HG03025 (cell line): ENCODE results near the gene KCND2.

ENCODE experiments used
- ATAC-seq: cut with Tn5 transposase; IDR thresholded peaks from one replicate; pipeline ENCODE4 v1.9.1; 2021; ENCODE audit warnings: mild to moderate bottlenecking, moderate library complexity; ENCODE audit not compliant: unreplicated experiment, low FRiP score

The KCND2 gene

DNA sequence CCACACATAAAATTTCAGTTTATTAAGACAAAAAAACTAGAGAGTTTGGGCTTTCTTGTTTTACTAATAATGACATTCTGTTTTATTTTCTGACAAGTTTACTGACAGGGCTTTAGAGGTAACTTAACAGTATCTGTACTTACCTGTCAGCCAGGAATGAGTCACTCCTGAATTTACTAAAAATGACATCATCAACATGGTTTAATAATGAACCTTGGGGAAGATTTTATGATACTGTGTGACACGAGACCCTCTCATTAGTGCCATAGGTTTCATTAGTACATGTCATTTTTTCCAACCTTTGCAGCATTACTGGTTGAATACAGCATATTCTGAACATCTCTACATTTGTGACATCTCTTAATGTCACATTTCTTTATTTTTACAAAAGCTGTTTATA lies 131.1 kb downstream of the KCND2 start:
- no peak for ATAC-seq

DNA sequence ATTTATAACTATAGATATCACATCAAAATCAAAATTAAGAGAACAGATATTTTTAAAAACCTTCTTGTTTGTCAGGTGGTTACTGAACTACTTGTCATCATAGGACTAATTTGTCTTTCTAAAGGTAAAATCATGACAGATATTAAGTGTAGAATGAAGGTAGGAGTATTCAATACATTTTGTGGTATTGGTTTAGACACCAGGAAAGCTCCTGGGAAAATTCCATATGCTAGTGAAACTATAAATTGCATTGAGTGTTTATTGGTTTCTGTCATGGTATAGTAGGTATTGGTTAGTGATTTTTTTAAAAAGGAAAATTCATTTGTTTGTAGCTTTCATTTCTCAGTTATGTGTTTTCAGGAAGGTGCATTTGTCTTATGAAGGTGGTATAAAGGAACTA lies 132.7 kb downstream of the KCND2 start:
- no peak for ATAC-seq

DNA sequence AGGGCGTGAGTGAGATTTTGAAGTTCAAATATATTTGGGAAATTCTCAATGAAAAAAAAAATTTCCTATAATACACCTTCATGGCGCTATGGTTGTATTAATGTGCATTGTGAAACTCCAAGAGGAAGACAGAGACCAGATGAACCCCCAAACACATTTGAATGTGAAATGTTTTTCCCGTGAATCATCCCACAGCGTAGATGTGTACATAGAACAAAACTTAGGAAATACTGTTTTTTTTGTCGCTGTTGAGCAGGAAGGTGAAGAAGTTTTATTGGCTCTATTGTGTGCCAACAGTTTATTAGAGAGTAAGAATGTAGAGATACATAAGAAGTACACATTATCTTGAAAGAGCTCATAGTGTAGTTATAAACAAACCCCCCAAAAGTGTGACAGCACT lies 134.0 kb downstream of the KCND2 start:
- ATAC-seq, result no peak

DNA sequence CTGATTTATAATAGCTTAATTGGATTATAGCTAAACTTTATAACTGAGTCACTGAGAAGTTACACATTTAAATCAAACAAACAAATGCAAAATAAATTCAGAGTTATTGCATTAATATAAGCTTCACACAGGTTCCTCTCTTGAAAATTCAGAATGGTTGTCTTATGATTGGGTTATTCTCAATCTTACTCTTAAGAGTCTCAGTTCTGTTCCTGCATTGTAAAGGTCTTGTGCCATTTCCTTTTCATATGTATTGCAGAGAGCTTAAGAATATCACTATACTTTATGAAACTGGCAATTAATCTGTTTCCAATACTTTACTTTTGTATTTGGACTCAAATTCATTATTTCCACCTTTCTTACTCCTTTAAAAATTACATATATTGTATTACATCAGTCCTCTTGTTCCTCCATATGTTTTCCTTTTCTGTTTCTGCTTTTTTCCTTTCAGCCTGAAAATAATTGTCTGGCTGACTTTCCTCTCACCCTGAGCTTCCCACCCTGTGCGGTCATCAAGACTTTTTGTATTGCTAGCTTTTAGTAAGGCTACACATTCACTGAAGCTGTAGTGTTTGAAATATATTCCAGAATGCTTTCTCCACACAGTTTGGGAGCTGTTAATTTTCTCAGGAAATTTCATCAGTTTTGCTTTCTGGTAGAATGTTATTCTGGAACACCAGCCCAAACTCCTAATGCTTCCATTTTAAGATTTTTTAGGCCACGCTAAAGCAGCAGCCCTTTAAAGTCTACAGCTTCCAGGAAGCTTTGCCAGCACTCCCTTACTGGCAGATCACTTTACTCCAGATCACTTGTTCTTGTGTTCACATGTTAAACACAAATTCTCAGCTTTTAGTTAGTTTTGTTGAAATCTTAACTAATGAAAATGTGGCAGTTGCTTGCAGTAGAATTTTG lies 139.4 kb downstream of the KCND2 start:
- peak; percentile 88 for ATAC-seq

DNA sequence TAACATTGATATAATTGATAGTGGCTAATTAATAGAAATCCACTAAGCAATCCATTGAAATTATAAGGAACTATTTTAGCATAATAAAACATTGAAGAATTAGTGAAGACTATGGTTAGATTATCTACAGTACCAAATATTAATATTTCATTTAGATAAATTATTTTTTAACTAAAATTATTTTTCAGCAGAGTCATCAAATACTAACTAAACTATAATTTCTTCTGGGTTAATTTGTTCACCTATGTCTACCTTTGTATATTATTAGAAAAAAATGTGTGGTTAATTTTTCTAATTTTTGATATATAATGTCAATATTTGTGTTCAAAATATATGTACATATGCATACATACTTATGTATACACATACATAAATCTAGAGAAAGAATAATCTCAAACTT lies 140.2 kb downstream of the KCND2 start:
- no peak for ATAC-seq

DNA sequence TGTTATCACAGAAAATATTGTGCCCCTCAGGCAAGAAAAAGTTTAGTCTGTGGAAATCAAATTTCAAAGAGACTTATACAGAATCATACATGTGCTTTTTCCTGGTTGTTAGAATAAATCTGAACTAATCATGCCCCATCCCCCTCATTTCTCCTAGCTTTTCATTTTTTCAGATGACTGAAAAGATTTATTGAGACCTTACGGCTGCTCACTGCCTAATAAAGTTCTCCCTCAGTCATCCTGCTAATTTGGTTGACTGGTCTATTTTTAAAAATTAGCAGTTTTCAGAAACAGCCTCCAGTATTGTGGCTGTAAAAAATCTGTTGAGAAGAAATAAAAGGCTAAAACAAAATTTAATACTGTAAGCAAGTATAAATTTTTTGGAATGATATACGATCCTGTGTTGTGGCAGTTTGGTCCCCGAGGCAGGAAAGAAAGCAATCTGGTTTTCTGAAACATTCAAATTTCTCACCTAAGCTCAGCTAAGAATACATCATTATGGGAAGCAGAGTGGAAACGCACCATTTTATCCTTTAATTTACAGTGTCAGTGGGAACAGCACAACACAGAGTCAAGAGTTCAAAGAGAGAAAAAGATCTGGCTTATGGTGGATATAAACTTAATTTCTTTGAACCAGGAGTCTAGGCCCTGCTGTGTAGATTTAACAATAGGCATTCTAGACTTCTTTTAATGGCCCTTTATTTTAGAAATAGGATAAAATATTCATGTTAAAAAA lies 144.4 kb downstream of the KCND2 start:
- no peak for ATAC-seq

DNA sequence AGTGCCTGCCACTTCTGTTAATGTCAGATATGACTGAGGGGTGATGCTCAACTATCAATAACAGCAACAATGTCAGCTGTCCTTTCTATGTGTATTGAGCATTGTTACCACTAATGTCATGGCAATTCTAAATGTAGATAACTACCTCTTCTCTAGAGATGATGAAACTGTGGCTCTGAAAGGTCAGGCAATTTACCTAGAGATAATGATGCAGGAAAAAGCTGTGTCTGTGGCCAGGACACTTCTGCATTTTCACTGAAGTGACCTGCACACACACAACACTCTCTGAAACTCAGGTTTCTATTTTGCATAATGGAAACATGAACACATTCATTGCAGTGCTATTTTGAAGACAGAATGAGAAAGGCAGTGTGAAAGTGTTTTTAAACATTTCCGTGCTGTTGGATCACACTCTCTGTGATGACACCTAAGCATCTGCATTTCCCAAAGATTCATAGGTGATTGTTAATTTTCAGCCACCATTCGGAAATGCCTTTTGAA lies 148.2 kb downstream of the KCND2 start:
- peak; percentile 99 for ATAC-seq

DNA sequence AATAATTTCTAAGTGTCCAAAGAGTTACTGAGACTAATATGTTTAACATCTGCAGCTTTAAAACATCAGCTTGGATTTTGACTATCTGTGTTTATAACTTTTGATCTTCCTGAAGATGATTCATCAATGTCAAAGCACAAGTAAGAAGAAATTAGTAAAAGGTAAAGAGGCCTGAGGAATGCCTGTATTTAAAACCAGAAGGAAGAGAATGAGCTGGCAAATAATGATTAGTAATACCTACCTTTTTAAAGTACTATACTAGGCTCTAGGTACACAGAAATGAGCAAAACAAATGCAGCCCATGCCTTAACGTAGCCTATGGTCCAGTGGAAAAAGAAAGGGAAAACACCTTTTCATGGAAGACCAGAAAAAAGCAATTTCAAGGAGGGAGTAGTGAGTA lies 158.0 kb downstream of the KCND2 start:
- no peak for ATAC-seq

DNA sequence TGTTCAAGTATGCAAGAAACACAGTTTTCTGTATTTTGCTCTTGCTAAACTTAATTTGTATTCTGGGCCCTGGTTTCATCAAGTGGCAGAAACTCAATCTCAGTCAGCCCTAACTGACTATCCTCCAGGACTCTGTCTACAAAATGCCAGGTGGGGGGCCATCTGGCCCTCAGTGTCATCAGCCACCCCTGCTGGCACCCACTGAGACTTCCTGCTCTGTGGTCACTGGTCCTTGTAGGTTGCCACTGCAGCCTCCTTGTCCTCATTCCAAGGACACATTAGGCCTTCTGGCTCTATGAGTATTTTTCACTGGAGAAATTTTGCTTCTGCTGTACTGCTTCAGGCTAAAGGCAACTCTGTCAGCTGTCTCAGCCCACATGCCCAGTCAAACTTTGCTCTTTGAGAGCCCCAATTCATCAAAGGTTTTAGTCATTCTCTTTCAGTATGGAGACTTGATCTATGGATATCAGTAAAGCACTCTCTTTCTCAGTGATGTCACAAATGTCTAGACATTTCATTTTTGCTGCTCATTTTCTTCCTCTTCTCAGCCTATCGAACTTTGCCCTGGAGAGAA lies 163.6 kb downstream of the KCND2 start:
- ATAC-seq, result no peak

DNA sequence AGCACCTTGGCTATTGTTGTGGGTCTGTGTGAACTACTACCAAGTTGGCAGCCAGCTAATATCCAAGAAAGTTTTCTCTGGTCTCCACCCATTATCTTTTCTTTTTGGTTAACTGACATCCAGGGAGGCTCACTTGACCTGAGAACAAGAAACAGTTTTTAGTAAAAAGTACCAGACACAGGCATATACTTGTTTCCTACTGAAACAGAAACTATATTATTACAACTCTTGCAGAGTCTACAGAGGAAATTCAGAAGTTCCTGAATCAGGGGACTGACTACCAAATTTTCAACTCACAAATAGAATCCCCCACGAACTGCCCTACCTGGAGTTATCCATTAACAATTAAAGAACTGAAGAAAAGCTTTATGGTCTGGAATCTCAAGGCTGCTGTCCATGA lies 168.9 kb downstream of the KCND2 start:
- ATAC-seq, result peak; percentile 94

DNA sequence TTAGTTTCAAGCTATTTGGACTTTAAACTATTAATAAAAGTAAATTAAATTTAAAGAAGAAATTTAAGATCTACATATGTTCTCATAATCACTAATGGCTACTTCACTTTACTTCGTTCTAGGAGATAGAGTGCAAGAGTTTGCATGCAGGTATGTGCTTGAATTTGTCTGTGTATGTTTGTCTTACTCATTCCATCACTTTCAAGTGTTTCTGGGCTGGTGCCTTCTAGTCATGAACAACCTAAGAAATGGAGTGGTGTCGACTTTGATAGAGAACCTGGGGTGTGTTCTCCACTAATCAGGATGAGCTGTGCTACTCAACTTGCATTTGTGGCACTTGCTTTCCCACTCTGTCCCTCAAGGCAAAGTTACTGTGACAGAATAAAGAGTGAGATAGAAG lies 169.9 kb downstream of the KCND2 start:
- ATAC-seq, result peak; percentile 43

DNA sequence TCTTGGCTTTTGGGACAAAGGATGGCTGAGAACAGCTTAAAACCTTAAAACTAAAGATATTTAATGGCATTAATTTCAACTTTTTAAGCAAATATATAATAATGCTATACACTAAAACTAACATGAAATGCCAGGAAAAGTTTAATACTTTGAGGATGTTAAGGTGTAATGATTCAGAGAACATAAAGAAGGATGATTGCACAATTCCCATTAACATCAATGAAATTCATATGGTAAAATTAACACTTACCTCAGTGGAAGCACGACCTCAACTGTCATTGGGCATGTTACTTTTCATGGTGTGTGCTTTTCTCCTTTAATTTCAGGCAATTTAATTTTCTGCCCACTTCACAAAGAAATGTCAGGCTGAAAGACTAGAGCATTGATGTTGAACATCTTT lies 171.7 kb downstream of the KCND2 start:
- no peak for ATAC-seq

DNA sequence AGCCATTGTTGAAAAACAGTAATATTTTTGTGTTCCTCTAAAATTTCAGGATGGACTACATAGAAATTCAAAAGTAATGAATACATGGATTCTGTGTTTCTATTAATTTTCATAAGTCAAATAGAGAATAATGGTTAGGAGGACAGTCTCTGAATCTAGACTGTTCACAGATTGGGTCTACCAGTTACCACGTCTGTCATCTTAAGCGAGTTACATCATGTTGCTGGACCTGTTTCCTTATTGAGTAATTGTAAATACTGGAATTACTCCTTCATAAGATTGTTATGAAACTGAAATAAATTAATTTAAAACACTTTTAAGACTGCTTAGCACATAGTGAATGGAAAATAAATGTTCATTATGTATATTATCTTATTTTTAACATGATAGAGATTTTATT lies 172.3 kb downstream of the KCND2 start:
- no peak for ATAC-seq

DNA sequence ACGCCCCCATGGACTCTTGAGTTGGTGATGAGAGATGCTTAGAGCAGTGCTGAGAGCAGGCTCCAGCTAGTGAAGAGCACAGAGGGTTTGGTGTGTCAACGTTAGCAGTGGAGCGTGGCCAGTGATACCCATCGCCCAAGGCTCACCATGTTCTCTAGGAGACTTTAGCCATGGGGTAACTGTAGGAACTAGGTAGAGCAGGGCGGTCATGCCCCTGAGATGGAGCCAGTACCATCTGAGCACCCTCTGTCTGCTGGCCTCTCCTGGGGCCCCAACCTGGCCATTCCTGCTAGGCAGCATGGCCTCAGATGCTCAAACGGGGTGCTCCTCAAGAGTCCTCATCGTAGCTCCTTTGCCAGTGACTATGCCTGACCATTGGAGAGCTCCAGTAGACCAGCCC lies 179.7 kb downstream of the KCND2 start:
- no peak for ATAC-seq

DNA sequence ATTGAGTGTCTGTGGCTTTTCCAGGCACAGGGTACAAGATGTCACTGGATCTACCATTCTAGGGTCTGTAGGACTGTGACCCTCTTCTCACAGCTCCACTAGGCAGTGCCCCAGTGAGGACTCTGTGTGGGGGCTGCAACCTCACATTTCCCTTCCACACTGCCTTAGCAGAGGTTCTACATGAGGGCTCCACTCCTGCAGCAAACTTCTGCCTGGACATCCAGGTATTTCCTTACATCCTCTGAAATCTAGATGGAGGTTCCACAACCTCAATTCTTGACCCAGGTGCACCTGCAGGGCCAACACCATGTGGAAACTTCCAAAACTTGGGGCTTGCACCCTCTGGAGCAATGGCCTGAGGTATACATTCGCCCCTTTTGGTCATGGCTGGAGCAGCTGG lies 183.7 kb downstream of the KCND2 start:
- no peak for ATAC-seq

DNA sequence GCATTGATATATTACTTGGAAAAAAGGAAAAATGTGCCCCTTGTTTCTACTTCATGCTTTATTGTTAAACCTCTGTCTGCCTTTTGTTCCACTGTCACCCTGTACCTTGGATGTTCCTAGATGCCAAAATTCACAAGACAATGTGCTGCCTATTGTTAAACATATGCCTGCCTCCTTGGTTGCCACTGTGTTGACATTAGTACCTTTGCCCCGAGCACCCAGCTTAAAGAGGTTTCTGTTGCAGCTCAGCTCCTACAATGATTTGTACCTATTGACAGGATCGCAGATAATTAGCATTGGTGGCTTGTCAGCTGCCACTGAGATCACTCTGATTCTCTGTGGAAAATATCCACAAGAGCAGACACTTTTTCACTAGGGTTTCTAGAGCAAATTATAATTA lies 188.0 kb downstream of the KCND2 start:
- no peak for ATAC-seq

DNA sequence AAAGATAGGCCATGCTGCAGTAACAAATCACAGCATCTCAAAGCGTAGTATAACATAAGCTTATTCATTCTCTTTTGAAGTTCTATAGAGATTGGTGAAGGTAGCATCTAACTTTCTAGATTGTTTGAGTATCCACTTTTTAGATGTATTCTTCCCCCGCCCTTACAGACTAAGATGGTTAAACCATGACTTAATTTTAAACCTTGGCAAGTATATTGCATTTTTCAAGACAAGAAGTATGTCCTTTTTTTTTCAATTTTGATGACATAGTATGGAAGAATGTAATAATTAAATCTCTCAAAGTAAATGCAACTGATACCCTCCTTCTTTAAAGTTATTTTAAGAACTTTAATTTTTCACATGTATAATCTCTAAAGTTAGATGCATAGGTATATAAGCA lies 190.0 kb downstream of the KCND2 start:
- no peak for ATAC-seq

DNA sequence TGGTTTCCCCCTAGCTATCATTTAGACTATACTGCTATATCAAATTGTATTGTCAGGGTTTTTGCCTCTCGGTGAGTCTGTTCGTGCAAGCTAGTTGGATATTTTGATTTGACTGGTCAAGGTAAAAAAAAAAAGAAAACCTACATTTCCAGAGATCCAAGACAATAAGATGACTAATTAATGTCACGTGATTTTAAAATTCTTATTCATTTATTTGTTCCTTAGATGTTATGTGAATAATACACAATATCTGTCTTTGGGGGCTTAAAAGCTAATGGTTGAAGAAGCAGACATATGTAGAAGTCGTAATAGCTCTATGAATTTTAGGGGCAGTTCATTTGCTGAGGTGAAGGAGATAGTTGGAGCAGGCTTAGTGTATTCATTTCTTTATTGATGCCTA lies 191.1 kb downstream of the KCND2 start:
- no peak for ATAC-seq

DNA sequence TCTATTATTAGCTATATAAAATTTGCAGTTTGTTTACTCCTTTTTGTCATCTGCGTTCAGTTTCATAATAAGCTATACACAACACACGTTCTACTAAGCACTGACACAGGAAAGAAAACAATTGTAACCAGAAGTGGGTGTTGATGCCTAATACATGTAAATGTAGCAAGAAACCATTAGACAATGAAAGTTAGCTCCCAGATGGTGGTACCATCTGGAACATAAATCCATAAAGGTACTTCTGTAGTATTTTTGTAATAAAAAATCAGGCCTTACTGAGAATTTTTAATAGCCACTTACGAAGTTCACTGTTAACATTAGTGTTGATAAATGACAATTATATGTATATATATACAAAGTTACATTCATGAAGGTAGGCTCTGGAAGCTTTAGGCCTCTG lies 194.7 kb downstream of the KCND2 start:
- ATAC-seq, result no peak

DNA sequence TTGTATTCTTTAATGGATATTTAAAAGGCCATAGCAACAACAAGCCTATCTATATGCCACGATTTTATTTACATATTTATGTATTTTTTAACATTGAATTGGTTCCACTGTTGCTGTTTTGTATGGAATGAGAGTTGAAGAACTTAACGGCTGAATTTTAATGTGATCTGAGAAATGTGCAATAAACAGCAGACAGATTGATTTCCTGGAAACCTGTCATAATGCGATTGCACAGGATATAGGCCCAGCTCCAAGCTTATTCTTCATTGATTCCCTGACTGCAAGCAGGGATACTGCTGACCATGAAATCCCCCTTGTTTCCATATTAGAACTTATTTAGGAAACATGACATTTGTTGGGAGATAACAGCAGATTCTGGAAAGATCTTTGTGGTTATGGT lies 195.6 kb downstream of the KCND2 start:
- ATAC-seq, result no peak

DNA sequence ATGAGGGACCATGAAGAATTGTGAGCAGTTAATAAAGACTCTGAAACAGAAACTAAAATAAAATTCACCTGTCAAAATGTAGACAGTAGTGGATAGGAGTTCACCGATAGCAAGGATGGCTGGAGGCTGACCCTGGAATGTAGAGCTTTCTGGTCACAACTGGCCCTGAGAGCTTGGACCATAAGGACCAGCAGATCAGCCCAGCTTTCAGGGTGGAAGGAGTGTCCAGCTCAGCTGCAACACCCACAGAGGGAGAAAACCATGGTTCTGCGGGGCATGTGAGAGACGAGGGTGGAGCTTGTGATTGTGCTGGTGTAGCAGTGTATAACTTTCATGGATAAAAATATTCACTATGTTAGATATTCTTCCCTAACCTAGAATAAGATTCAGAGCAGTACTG lies 199.9 kb downstream of the KCND2 start:
- no peak for ATAC-seq
